Mononuclear cell (primary cell): ENCODE data around the gene CTAG1A. TPM values are rescaled to one million over a fixed set of nuclear protein-coding genes. Genes with fewer than 3 reads are reported as not detected.
"Not testable (repeated sequence)": the region's sequence is repeated elsewhere in the genome, so short reads cannot be mapped to it uniquely, and the experiment has no call there.

Experiments
- H3K27me3 ChIP-seq: 2 replicates; pipeline ENCODE4 v1.6.0; 2011; ENCODE audit warnings: low read length, control low read depth; ENCODE audit not compliant: insufficient read depth
- H3K4me1 ChIP-seq: 2 replicates; pipeline ENCODE4 v1.5.1; 2011; ENCODE audit warnings: mild to moderate bottlenecking, low read length, control low read depth; ENCODE audit not compliant: insufficient read depth
- H3K4me3 ChIP-seq: 2 replicates; pipeline ENCODE4 v1.5.1; 2011; ENCODE audit warnings: mild to moderate bottlenecking, low read length, moderate library complexity
- H3K9me3 ChIP-seq: 2 replicates; pipeline ENCODE4 v1.5.1; 2011; ENCODE audit warnings: low read depth, mild to moderate bottlenecking, control low read depth, low read length
- total RNA-seq: library from RNA; depleted of rRNA; stranded (reverse); fragments of >200 nt; gene quantifications from one replicate; pipeline ENCODE4 v1.2.3, GENCODE V29; 2012

CTAG1A gene
- total RNA-seq, 1 donor = not detected

GRCh38 chrX:154628960-154629359 is 44.0 kb downstream of the CTAG1A start:
- H3K9me3 ChIP-seq, H3K4me1 ChIP-seq, H3K27me3 ChIP-seq, H3K4me3 ChIP-seq: not testable (repeated sequence)

- H3K4me3 ChIP-seq, H3K9me3 ChIP-seq, H3K4me1 ChIP-seq, H3K27me3 ChIP-seq: not testable (repeated sequence)
These were observed 46.0 kb downstream of the CTAG1A start for GRCh38 chrX:154630949-154631348.

GRCh38 chrX:154633661-154634060 is 48.7 kb downstream of the CTAG1A start:
- H3K27me3 ChIP-seq, H3K9me3 ChIP-seq, H3K4me1 ChIP-seq: not testable (repeated sequence)

More at GRCh38 chrX:154633661-154634060, 48.7 kb downstream of the CTAG1A start:
- H3K4me3 ChIP-seq = not testable (repeated sequence)

Other genes with a start within 250 kb of the CTAG1A start
- 933 TPM for gene FLNA, start 210.5 kb upstream of the CTAG1A start, total RNA-seq
- gene EMD, start 205.8 kb upstream of the CTAG1A start, total RNA-seq = 39.3 TPM
- 8,353 TPM for gene RPL10, start 186.8 kb upstream of the CTAG1A start, total RNA-seq
- 30.2 TPM for gene DNASE1L1, start 175.9 kb upstream of the CTAG1A start, total RNA-seq
- gene TAFAZZIN, start 173.6 kb upstream of the CTAG1A start, total RNA-seq = 33.2 TPM
- gene ATP6AP1, start 156.5 kb upstream of the CTAG1A start, total RNA-seq = 47.9 TPM
- 67.6 TPM for gene GDI1, start 148.0 kb upstream of the CTAG1A start, total RNA-seq
- gene FAM50A, start 141.0 kb upstream of the CTAG1A start, total RNA-seq = 19.1 TPM
- gene PLXNA3, start 126.9 kb upstream of the CTAG1A start, total RNA-seq = 5.5 TPM
- 2.6 TPM for gene LAGE3, start 105.9 kb upstream of the CTAG1A start, total RNA-seq
- 15.2 TPM for gene UBL4A, start 98.5 kb upstream of the CTAG1A start, total RNA-seq
- 15.0 TPM for gene SLC10A3, start 94.5 kb upstream of the CTAG1A start, total RNA-seq
- gene FAM3A, start 68.9 kb upstream of the CTAG1A start, total RNA-seq = 12.8 TPM
- 32.0 TPM for gene G6PD, start 38.3 kb upstream of the CTAG1A start, total RNA-seq
- 11.8 TPM for gene IKBKG, start 37.5 kb upstream of the CTAG1A start, total RNA-seq
- not detected for gene CTAG1B, start 34.1 kb downstream of the CTAG1A start, total RNA-seq
- not detected for gene CTAG2, start 68.4 kb downstream of the CTAG1A start, total RNA-seq
- 10.1 TPM for gene GAB3, start 165.9 kb downstream of the CTAG1A start, total RNA-seq
- 39.3 TPM for gene DKC1, start 177.7 kb downstream of the CTAG1A start, total RNA-seq
- gene MPP1, start 220.4 kb downstream of the CTAG1A start, total RNA-seq = 80.9 TPM
- gene SMIM9, start 249.5 kb downstream of the CTAG1A start, total RNA-seq = not detected